Fibroblast of peridontal ligament (primary cell): ENCODE measurements around the gene SH3TC1.

Experiments used
- DNase-seq: peaks from one replicate; pipeline ENCODE4 v3.0.0-alpha.2; 2010; ENCODE audit errors: extremely low read depth

SH3TC1 gene

GRCh38 chr4:8229331-8229975 lies 30.4 kb downstream of the SH3TC1 start:
- DNase-seq: no peak

GRCh38 chr4:8230033-8230432 lies 30.9 kb downstream of the SH3TC1 start:
- DNase-seq: no peak

DNA sequence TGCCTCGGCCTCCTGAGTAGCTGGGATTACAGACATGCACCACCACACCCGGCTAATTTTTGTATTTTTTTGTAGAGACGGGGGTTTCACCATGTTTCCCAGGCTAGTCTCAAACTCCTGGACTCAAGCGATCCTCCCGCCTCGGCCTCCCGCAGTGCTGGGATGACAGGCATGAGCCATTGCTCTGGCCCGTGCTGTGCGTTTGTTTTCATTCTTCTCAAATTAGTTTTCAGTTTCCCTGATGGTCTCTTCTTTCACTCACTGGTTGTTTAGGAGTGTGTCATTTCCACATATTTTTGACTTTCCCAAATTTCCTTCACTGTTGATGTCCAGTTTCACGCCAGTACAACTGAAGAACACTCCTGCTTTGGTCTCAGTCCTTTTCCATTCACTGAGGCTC lies 31.8 kb downstream of the SH3TC1 start:
- DNase-seq: no peak

DNA sequence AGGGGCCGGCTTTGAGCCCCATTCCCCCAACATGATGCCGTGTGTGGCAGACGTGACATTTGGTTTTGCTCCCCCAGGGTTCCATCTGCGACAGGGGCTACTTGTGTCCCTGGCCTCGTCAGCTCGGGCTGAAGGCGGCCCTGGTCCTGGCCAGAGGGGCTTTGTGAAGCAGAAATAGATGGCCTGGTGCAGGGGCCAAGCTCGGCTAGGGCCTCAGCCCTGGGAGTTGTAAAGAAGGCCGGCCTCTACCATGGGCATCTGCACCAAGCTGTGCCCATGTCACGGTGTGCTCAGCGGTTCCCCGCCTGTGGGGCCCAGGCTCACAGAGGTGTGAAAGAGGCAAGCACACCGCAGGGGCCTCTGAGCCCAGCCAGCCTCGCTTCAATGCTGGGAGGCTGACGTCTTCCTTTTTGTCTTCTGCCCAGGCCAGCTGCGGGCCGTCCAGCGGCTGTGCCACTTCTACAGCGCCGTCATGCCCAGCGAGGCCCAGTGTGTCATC lies 32.5 kb downstream of the SH3TC1 start:
- DNase-seq: no peak

GRCh38 chr4:8232748-8233147 lies 33.7 kb downstream of the SH3TC1 start:
- no peak for DNase-seq

GRCh38 chr4:8233672-8234484 lies 34.8 kb downstream of the SH3TC1 start:
- no peak for DNase-seq

- no peak for DNase-seq
Measured at GRCh38 chr4:8234715-8235114, 35.6 kb downstream of the SH3TC1 start.

DNA sequence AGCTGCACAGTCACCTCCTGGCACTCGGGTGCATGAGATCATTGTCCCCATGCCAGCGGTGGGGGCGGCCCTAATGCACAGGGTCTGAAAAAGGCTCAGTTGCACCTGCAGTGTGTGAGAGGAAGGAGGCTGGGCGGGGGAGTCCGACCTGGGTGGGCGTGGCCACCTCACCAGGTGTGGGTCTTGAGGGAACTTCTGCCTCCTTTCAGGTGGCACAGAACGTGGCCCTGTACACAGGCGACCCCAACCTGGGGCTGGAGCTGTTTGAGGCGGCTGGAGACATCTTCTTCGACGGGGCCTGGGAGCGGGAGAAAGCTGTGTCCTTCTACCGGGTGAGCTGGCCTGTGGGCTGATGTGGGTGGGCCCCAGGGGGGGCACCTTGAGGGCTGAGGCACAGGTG lies 36.1 kb downstream of the SH3TC1 start:
- no peak for DNase-seq

- DNase-seq: no peak
Measured at GRCh38 chr4:8235686-8236085, 36.6 kb downstream of the SH3TC1 start.

DNA sequence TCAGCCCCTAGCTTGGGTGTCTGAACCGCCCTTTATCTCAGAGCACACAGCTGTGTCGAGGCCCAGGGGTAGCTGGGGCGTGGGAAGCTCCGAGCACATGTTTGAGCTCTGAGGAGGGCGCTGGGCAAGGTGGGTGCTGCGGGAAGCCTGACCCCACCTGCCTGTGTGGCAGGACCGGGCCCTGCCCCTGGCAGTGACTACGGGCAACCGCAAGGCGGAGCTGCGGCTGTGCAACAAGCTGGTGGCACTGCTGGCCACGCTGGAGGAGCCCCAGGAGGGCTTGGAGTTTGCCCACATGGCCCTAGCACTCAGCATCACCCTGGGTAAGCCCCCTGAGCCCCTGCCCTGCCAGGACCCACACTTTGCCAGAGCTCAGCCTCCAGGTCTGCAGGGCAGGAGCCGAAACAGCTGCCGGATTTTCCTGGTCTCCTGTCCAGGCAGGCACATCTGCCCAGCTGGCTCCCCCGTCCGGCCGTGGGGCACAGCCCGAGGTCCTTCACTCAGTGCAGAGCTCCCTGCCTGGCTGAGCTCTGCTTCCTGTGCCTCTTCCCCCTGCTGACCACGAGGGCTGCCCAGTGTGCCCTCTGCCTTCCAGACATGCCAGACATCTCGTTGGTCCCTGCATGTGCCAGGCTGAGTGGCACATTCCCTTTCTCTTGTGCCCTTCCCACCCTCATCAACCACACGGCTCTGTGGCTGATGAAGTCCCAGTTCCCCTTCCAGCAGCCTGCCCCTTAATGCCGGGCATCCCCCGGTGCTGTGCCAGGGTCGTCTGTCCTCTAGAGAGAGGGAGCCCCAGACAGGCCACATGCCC lies 37.2 kb downstream of the SH3TC1 start:
- no peak for DNase-seq

GRCh38 chr4:8236920-8237195 lies 37.8 kb downstream of the SH3TC1 start:
- no peak for DNase-seq

DNA sequence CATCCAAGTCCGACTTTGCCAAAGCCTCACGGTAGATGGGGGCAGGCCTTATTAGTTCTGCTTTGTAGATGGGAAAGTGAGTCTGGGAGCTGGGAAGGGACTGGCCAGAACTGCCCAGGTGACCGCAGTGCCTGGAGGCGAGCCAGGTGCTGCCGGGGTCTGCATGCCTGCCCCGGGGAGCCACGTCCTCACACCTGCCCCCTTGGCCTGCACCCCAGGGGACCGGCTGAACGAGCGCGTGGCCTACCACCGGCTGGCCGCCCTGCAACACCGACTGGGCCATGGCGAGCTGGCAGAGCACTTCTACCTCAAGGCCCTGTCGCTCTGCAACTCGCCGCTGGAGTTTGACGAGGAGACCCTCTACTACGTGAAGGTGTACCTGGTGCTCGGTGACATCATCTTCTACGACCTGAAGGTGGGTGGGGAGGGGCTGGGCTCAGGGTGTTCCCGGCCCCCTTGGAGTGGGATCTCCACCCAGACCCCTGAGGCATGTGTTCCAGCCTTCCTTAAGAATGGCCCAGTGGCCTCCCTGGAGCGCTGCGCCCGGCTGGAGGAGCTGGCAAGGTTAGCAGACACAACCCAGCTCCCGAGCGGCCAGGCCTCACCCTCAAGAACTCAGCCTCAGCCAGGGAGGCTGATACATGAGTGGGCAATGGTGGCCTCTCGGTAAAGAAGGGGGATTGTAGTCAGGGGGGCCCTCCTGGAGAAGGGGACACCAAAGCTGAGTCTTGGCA lies 38.3 kb downstream of the SH3TC1 start:
- DNase-seq: no peak

- DNase-seq: no peak
Measured at GRCh38 chr4:8238036-8238511, 39.0 kb downstream of the SH3TC1 start.

- no peak for DNase-seq
Measured at GRCh38 chr4:8238515-8239053, 39.5 kb downstream of the SH3TC1 start.

- DNase-seq: no peak
Measured at GRCh38 chr4:8239226-8239625, 40.1 kb downstream of the SH3TC1 start.

- DNase-seq: no peak
Measured at GRCh38 chr4:8239661-8240060, 40.6 kb downstream of the SH3TC1 start.

- DNase-seq: no peak
Measured at GRCh38 chr4:8240211-8241041, 41.3 kb downstream of the SH3TC1 start.

DNA sequence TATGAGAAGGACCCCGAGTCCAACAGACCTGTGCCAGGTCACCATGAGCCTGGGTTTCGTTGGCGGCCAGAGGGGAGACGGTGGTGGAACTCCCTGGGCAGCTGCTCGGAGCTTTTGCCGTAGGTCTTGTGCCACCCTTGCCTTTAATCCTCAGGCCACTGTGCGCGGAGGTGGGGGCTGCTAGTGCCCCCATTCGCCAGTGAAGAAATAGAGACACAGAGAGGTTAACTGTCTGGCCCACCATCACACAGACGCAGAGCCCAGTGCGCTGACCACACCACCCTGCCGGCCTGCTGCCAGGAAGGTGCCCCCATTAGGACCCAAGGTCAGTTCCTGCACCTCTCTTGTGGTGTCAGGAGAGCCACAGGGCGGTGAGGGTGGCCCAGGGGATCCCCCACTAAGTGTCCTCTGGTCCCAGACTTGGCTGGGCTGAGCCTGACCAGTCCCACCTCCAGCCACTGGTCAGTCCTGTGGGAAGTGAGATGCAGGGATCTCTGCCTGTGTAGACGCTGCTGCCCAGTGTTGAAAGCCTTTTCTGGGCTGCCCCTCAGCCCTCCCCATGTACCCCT lies 42.2 kb downstream of the SH3TC1 start:
- no peak for DNase-seq

DNA sequence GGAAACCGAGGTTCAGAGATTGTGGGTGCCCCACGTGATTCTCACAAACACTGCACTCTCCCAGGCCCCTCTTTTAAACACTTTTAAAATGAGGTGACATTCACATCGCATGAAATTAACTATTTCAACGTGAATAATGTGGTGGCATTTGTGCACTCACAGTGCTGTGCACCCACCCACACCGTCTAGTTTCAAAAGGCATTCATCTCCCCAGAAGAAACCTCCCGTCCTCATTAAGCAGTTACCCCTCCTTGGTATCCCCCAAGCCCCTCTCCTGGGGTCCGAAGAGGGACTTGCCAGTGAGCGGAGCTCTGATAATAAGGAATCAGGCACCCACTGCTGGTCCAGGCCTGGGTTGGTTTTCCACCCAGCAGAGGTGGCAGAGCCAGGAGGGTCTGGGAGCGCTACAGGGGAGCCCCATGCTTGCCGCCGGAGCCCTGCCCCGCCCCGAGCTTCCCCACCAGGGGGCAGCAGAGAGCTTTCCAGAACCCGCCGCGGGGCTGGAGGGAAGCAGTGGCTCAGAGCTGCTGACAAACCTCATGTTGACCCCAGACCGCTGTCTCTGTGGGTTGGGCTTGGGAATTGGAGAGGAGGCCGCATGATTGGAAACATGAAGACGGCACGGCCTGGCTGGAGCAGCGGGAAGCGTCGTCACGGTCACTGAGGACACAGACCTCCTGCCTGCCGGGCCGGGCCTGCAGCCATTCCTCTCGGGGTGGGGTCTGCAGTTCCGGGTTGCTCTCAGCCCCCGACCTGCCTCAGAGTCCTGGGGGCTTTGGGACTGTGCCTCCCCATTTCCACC lies 43.0 kb downstream of the SH3TC1 start:
- peak; percentile 94 for DNase-seq
